ENCODE results near the gene DPYD.

DPYD gene

DNA sequence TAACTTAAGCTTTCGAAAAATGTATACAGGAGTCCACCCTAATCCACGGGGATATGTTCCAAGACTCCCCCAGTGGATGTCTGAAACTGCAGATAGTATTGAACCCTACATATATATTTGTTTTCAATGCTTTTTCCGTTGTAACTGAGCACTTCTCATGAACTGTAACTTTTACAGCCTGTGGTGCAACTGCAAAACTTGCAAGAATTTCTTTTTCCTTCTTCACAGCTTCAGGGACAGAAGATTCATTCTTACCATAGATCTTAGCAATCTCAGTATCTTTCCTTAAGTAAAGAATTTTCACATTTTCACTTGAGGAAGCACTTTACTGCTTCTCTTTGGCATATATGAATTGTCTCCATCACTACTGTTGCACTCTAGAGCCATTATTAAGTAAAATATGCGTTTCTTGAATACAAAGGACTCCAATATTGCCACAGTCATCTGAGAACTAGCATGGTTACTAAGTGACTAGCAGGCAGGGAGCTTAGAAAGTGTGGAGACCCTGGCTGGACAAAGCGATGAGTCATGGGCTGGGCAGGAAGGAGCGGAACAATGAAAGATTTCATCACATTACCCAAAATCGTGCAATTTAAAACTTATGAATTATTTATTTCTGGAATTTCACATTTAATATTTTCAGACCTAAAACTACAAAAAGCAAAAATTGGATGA, 14.1 kb downstream of the DPYD start:
- DNase-seq, result no peak

DNA sequence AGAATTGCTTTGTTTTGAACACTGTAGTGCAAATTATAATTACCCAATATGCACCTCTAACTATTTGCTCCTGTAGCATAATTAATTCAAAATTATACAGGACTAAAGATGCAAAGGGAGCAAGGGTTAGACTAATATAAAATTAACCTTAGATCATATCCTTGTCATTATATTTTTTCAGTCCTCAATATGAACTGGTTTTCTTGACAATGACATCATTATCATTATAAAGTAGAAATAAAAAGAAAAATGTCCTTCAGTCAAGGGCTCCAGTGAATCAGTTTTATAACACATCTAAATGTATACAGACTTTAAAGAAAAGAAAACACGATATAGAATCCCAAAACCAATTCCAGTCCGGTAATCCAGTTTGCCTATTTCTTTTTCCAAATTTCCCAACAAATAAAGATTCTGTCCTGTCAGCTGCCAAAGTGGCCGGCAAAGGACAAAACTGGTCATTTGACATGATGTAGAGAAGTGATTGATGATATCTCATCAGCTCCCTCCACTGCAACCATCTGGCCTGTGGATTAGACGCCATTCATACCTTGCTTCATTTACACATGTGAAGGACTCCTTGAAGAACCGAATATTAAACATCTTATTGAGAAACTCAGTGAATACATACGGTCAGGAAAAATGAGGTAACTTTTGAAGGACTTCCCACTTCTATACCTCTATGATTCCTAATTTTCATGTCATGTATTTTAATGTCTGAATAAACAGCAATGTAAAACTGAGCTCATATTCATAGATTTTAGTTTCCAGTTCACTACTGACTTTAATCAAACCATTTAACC, 15.5 kb downstream of the DPYD start:
- DNase-seq, result no peak

DNA sequence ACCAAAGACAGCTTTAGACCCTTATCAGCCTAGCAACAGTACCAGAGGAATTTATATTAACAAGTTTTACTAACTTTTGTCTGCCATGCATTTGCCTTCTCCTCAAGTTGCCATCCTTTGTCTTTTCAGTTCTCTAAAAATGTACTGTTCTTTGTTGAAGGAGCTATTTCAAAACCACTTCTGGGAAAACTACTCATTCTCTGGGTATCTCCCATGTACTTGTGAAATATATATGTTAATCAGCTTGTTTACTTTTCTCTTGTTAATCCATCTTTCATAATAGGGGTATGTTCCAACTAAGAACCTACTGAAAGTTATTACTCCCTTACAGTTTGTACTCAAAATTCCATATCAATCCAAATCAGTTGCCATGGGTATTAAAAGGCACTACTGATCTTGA, 16.3 kb downstream of the DPYD start:
- DNase-seq, result no peak

- DNase-seq, result no peak
These were observed 17.2 kb downstream of the DPYD start for GRCh38 chr1:97903626-97904025.

GRCh38 chr1:97902067-97902466, 18.8 kb downstream of the DPYD start:
- no peak for DNase-seq

DNA sequence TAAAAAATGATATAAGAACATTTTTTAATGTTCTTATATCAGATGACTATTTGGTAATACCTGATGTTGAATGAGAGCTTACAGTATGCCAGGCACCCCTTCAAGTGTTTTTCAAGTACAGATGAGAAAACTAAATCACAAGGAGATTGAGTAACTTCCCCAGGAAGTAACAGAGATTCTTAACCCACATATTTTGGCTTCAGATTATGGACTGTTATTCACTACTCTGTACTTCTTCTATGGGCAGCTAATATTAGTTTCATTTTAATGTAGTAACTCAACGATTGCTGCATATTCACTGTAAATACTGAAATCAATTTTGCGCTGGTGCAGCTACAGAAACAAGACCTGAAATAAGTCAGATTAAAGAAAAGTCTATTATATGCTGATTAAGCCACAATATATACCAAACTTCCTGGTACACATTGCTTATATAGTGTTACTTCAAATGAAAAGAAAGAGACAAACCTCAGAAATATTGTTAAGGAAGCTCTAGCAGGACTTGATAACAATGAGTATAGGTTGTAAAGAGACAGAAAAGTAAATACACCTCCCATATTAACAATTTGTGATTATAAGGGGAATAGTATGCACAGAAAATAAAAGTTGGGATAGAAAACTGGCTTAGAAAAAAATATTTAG, 19.7 kb downstream of the DPYD start:
- no peak for DNase-seq

GRCh38 chr1:97898948-97899347, 21.9 kb downstream of the DPYD start:
- DNase-seq, result no peak

- DNase-seq, result no peak
These were observed 25.6 kb downstream of the DPYD start for GRCh38 chr1:97895278-97895677.

DNA sequence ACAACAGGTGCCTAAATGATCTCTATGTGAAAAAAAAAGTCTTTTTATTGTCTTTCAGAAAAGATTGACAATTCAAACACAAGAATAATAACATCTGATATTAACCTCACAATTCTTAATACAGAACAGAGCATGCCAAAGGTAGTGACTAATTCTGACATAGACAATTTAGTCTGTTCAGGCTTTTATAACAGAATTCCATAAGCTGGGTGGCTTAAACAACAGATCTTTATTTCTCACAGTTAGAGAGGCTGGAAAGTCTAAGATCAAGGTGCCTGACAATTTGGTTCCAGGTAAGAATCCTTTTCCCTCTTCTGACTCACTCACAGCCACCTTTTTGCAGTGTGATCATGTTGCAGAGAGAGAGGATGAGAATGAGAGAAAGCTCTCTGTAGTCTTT, 27.0 kb downstream of the DPYD start:
- DNase-seq, result no peak

DNA sequence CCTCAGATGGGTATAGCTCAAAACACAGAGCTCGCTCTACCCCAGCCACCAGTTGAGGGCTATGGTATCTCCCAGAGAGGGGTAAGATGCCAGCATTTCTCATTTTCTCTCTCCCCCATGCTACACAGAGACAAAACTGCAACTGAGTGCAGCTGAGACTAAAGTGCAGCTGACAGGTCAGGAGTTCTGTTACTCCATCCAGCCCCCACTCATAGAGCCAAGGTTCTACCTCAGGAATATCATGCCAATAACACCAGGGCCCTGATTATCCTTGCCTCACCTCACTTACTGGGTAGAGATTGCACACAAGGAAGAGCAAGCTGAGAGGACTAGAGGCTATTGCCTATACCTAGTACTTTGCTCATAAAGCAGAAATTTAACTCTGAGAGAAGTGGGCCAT, 34.6 kb downstream of the DPYD start:
- no peak for DNase-seq

DNA sequence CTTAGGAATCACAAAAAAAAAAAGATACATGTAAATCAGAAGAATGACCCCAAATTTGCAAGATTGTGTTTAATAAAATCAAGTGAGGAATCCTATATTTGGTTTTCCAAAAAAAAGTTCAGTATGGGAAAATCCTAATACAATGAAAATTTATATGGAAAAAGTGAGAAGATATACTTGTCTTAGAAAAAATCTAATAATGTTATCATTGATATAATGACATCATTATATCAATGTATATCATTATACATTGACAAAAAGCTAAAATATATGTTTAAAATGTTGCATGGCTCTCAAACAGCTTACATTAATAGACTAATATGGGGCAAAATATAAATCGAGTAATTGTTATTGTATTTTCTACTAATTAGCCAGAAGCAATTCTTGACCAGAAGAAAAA, 37.0 kb downstream of the DPYD start:
- DNase-seq, result no peak

- no peak for DNase-seq
These were observed 43.5 kb downstream of the DPYD start for GRCh38 chr1:97877307-97877706.

DNA sequence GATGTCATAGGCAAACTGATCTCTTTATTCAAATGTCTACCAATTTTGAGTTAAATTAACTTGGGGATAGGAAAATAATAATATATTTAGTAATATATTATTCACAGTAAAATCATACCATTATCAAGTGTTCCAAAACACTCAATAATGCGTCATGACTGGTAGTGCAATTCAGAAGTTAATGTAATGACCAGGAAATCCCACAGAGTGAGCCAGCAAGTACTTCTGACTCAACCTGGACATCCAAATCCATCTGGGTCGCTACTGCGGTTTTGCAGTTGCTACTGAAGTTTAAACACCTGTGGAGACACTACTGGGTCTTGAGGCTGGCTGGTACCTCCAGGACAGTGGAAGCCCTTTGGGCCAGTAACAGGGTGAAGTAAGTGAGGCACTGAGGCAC, 44.8 kb downstream of the DPYD start:
- no peak for DNase-seq

- no peak for DNase-seq
These were observed 50.2 kb downstream of the DPYD start for GRCh38 chr1:97870589-97870988.

GRCh38 chr1:97869441-97869840, 51.4 kb downstream of the DPYD start:
- no peak for DNase-seq

GRCh38 chr1:97867127-97867526, 53.7 kb downstream of the DPYD start:
- DNase-seq, result no peak

DNA sequence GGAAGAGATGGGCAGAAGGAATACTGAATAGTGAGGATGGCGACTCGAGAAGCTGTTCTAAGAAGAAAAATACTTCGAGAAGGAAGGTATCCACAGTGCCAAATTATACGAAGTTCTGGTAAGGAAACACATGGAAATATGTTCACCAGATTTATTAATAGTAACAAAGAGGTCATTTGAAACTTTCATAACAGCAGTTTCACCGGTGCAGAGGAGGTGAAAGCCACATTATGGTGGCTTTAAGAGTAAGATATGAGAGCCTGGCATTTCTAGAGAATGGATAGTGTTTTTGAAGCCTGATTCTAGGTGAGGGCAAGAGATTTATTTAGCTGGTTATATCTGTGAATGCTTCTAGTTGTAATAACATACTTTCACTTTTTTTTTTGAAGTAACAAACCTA, 56.2 kb downstream of the DPYD start:
- DNase-seq, result no peak

GRCh38 chr1:97853221-97853620, 67.6 kb downstream of the DPYD start:
- DNase-seq, result no peak

- DNase-seq, result no peak
These were observed 71.2 kb downstream of the DPYD start for GRCh38 chr1:97849345-97850340.

DNA sequence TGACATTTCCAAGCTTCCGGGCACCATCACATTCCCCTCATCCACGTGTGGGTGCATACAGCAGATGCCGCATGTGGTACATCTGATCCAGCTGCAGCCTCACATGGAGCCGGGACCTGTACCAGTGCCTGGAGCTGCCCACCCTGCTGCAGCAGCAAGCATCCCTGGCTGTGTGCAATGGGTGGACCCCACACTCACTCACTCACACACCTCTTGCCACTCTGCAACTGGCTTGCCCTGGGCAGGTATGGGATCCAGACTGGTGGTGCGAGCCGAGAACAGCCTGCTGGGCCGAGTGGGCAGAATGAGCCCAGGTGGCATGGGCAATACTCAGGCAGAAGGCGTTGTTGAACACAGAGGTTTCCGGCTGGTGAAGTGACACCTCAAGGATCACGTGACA, 75.0 kb downstream of the DPYD start:
- DNase-seq, result no peak

DNA sequence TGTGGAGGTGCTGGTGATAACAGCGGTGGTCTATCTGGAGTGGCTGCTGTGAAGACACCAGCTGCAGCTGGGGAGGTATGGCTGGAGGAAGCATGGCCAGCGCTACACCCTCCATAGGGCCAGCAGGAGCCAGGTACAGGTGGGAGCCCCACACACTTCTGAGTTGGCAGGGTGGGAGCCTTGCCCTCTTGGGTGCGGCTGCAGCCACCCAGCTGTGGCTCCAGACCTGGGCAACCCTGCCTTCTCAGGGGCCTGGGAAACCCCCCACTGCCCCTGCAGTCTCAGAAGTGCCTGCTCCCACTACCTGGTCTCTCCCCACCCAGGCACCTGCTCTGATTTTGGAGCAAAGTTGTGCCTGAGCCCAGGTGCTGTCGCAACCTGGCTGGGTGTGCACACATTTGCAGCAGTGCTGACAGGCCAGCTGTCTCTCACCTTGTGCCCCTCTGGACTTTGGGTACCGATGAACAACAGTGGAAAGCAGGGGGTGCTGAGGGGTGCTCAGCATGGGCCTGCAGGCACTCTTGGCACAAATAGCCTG, 76.2 kb downstream of the DPYD start:
- no peak for DNase-seq

DNA sequence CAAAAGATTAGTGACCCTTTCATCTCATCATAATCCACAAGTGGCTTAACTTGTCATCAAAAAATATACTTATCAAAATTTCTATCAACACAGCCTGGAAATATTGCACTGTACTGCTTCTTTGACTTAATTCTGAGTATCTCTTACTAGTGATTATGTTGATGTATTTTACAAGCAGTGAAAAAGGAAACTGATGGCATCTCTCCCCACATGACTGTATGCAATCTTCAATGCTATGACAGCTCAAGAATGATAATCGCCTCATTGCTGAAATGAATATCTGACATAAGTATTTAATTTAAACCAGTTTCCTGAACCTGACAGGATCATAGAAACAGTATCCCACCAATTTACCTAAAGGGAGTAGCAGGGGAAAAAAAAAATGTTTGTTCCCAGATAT, 79.5 kb downstream of the DPYD start:
- no peak for DNase-seq

GRCh38 chr1:97837161-97837560, 83.7 kb downstream of the DPYD start:
- no peak for DNase-seq

Measured in activated CD8-positive, alpha-beta memory T cell treated with anti-CD3 and anti-CD28 coated beads, Interleukin-2, amount 50 U/mL, for 4 hours (primary cell).